Fibroblast of lung (primary cell): ENCODE measurements around the gene HPS1. TPM values are rescaled to one million over a fixed set of nuclear protein-coding genes. Genes with fewer than 3 reads are reported as not detected.
A peak's percentile ranks its signal among the peaks of the same experiment; 100 is the strongest.

Source experiments
- DNase-seq, 2 donors: peaks; one replicate each; pipeline versions ENCODE4 v3.0.0 to v3.0.0-alpha.2; 2010; ENCODE audit warnings: low read depth in 2 of 2
- H2AFZ ChIP-seq: 2 replicates; pipeline ENCODE4 v1.5.1; 2012; ENCODE audit warnings: low read length, control low read depth, inconsistent platforms
- H3K27ac ChIP-seq: 2 replicates; pipeline ENCODE4 v1.5.1; 2011; ENCODE audit warnings: low read length, control low read depth; ENCODE audit not compliant: insufficient read depth
- H3K27me3 ChIP-seq: 2 replicates; pipeline ENCODE4 v1.5.1; 2011; ENCODE audit warnings: mild to moderate bottlenecking, low read length; ENCODE audit not compliant: control insufficient read depth, insufficient read depth
- H3K36me3 ChIP-seq: 2 replicates; pipeline ENCODE4 v1.5.1; 2011; ENCODE audit warnings: low read length; ENCODE audit not compliant: control insufficient read depth, insufficient read depth
- H3K4me1 ChIP-seq: 2 replicates; pipeline ENCODE4 v1.5.1; 2011; ENCODE audit warnings: low read length; ENCODE audit not compliant: control insufficient read depth, insufficient read depth; ENCODE audit errors: extremely low read depth
- H3K4me2 ChIP-seq: 2 replicates; pipeline ENCODE4 v1.5.1; 2011; ENCODE audit warnings: low read length, control low read depth; ENCODE audit not compliant: insufficient read depth; ENCODE audit errors: extremely low read depth
- H3K4me3 ChIP-seq, 4 experiments: fragments of 200-600 bp in 1 of 4; sonication (generic) in 1 of 4; replicated peaks in 1 of 4; 2 replicates each; pipeline ENCODE4 v1.5.1; 2011 to 2016; ENCODE audit warnings: low read length in 4 of 4, low read depth in 3 of 4, mild to moderate bottlenecking in 3 of 4, control low read depth in 2 of 4, inconsistent platforms in 1 of 4, mixed read lengths in 1 of 4; ENCODE audit not compliant: insufficient read depth in 1 of 4; ENCODE audit errors: control extremely low read depth in 1 of 4
- H3K79me2 ChIP-seq: 2 replicates; pipeline ENCODE4 v1.5.1; 2012; ENCODE audit warnings: mild to moderate bottlenecking, low read length, inconsistent platforms; ENCODE audit not compliant: control insufficient read depth, insufficient read depth
- H3K9ac ChIP-seq: 2 replicates; pipeline ENCODE4 v1.5.1; 2011; ENCODE audit warnings: mild to moderate bottlenecking, low read length, control low read depth; ENCODE audit not compliant: insufficient read depth
- H3K9me3 ChIP-seq: 2 replicates; pipeline ENCODE4 v1.5.1; 2012; ENCODE audit warnings: low read depth, low read length; ENCODE audit not compliant: control insufficient read depth, insufficient read depth
- H4K20me1 ChIP-seq: 2 replicates; pipeline ENCODE4 v1.5.1; 2011; ENCODE audit warnings: low read length; ENCODE audit not compliant: control insufficient read depth, insufficient read depth; ENCODE audit errors: extremely low read depth
- EZH2 ChIP-seq: IDR thresholded peaks from 2 replicates; pipeline ENCODE4 v1.5.1; 2012; ENCODE audit warnings: low read length, control low read depth, mild to moderate bottlenecking; ENCODE audit errors: missing control alignments
- polyA plus RNA-seq, 2 donors: library from polyadenylated mRNA; depleted of rRNA in 1 of 2; stranded (reverse) in 1 of 2; unstranded in 1 of 2; fragments of >200 nt; gene quantifications; 2 replicates each; pipeline ENCODE4 v1.2.1, GENCODE V29; 2011 to 2012; ENCODE audit warnings: missing spikeins in 1 of 2
- total RNA-seq: library from RNA; depleted of rRNA; stranded (reverse); fragments of >200 nt; gene quantifications from 2 replicates; pipeline ENCODE4 v1.2.1, GENCODE V29; 2014
- TF ChIP-seq, protein P1 (sequence below), 2 donors: IDR thresholded peaks in 1 of 2; conservative IDR thresholded peaks in 1 of 2; 1 replicate in 1 of 2; 2 replicates in 1 of 2; pipeline ENCODE4 v1.5.1; 2011 to 2012; ENCODE audit warnings: low read length in 2 of 2, control low read depth in 1 of 2, inconsistent platforms in 1 of 2, low read depth in 1 of 2, mild to moderate bottlenecking in 1 of 2

The HPS1 gene
- total and polyA plus RNA-seq, 2 donors (not counting 1 experiment from before 2014, with no cell fraction given) = 44.6 to 58.1 TPM

DNA sequence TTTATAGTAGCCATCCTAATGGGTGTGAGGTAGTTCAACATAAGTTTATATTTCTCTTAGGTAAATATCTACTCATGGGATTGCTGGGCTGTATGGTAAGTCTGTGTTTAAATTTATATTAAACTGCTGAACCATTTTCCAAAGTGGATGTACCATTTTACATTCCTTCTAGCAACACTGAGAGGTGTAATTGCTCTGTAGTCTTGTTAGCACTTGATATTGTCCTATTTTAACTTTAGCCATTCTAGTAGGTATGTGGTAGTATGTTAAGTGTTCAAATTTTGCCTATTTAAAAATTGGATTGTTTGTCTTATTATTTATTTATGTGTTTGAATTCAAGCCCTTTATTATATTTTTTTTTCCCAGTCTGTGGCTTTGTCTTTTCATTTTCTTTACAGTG, 2.6 kb upstream of the HPS1 start:
- H3K36me3 ChIP-seq = peaks cover 12% of the 10 kb centered on the region
- no peaks in the 10 kb centered on the region for H3K27me3 ChIP-seq
- no peaks in the 10 kb centered on the region for H3K9me3 ChIP-seq
- H2AFZ ChIP-seq = no peak overlapping the region
- H3K79me2 ChIP-seq = peaks cover 18% of the 10 kb centered on the region
- H3K4me2 ChIP-seq = no peak overlapping the region
- no peak overlapping the region for H3K9ac ChIP-seq
- H3K4me1 ChIP-seq = peaks cover 8% of the 10 kb centered on the region
- no peak for DNase-seq
- no peak for TF ChIP-seq EZH2
- TF ChIP-seq, protein P1, sequence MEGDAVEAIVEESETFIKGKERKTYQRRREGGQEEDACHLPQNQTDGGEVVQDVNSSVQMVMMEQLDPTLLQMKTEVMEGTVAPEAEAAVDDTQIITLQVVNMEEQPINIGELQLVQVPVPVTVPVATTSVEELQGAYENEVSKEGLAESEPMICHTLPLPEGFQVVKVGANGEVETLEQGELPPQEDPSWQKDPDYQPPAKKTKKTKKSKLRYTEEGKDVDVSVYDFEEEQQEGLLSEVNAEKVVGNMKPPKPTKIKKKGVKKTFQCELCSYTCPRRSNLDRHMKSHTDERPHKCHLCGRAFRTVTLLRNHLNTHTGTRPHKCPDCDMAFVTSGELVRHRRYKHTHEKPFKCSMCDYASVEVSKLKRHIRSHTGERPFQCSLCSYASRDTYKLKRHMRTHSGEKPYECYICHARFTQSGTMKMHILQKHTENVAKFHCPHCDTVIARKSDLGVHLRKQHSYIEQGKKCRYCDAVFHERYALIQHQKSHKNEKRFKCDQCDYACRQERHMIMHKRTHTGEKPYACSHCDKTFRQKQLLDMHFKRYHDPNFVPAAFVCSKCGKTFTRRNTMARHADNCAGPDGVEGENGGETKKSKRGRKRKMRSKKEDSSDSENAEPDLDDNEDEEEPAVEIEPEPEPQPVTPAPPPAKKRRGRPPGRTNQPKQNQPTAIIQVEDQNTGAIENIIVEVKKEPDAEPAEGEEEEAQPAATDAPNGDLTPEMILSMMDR (conservative IDR thresholded peaks at IDR 0.05 in 1 of 2, IDR thresholded peaks at IDR 0.05 in 1 of 2; ENCODE audit: low read depth in 1 of 2, low read length in 2 of 2) = no peak
- H3K4me3 ChIP-seq = no peak overlapping the region
- no peaks in the 10 kb centered on the region for H4K20me1 ChIP-seq
- H3K27ac ChIP-seq = no peak overlapping the region

DNA sequence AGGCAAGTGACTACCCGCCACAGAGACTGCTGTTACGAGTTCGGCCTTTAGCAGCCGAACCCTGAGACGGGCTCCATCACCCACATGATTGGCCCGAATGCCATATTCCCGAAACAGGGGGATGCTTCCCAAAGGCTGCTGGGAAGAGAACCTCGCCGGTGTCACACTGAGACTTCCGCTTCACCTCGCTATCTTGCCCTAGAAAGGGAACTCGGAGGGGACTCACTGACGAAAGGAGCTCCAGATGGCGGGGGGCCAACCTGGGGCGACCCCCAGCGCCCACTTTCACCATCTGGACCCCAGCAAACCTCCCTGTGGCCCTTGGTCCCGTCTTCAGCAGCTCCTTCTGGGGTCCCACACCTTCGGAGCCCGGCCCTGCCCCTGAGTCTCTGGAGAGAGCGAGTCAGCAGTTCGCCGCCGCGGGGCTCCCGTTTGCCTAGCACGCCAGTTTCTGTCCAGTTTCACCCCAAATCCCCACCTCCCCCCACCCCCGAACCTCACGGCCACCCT, 529 bp downstream of the HPS1 start:
- no peak for TF ChIP-seq EZH2
- TF ChIP-seq, protein P1 (conservative IDR thresholded peaks at IDR 0.05 in 1 of 2, IDR thresholded peaks at IDR 0.05 in 1 of 2; ENCODE audit: low read depth in 1 of 2, low read length in 2 of 2) = no peak
- DNase-seq = peak; percentile 19 to 33
- no peak overlapping the region for H2AFZ ChIP-seq
- H3K9me3 ChIP-seq = no peaks in the 10 kb centered on the region
- H3K4me1 ChIP-seq = peaks cover 8% of the 10 kb centered on the region
- no peaks in the 10 kb centered on the region for H4K20me1 ChIP-seq
- H3K27ac ChIP-seq = peak overlapping the region; percentile 88
- H3K79me2 ChIP-seq = peaks cover 18% of the 10 kb centered on the region
- no peaks in the 10 kb centered on the region for H3K27me3 ChIP-seq
- H3K4me3 ChIP-seq = peak overlapping the region; percentile 61 to 78 (median 72)
- peak overlapping the region; percentile 96 for H3K4me2 ChIP-seq
- peaks cover 16% of the 10 kb centered on the region for H3K36me3 ChIP-seq
- peak overlapping the region; percentile 92 for H3K9ac ChIP-seq

DNA sequence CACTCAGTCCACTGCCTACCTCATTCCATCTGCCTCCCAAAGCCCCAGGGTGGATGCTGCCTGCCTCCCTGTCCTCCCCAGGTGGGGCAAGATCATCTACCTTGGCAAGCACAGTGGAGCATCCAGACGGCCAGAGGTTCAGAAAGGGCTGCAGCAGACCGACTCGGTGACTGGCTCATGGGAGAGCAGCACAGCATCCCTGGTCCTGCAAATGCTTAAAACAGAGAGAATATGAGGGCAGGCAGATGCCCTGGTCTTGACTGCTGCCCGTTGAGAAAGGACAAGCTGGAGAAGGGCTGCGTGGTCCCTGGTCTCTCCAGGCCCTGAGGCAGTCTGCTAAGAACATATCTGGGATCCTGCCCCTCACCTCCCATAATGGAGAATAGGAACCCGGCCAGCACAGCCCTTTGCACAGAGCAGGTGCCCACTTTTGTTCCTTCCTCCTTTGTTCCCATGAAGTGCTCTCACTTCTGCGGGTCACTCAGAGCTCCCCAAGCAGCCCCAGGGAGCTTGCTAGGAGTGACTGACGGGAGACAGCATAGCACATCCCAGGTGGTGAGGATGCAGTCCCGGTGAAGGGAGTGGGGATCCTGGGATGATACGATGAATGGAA, 1.4 kb downstream of the HPS1 start:
- no peak overlapping the region for H3K27ac ChIP-seq
- H4K20me1 ChIP-seq = no peaks in the 10 kb centered on the region
- H2AFZ ChIP-seq = no peak overlapping the region
- H3K36me3 ChIP-seq = peaks cover 16% of the 10 kb centered on the region
- H3K27me3 ChIP-seq = no peaks in the 10 kb centered on the region
- H3K79me2 ChIP-seq = peaks cover 18% of the 10 kb centered on the region
- no peak for DNase-seq
- TF ChIP-seq, protein P1 (conservative IDR thresholded peaks at IDR 0.05 in 1 of 2, IDR thresholded peaks at IDR 0.05 in 1 of 2; ENCODE audit: low read depth in 1 of 2, low read length in 2 of 2) = no peak
- no peak for TF ChIP-seq EZH2
- H3K9me3 ChIP-seq = no peaks in the 10 kb centered on the region
- peak overlapping the region; percentile 61 to 78 (median 72) for H3K4me3 ChIP-seq
- H3K4me1 ChIP-seq = peaks cover 8% of the 10 kb centered on the region
- peak overlapping the region; percentile 96 for H3K4me2 ChIP-seq
- H3K9ac ChIP-seq = peak overlapping the region; percentile 21
